Mesothelial cell of epicardium (in vitro differentiated cells): Measurements from ENCODE around the gene PDCD1LG2. TPM values are rescaled to one million over a fixed set of nuclear protein-coding genes. Genes with fewer than 3 reads are reported as not detected.

Experiments used
- DNase-seq, 2 experiments: peaks; one replicate each; pipeline ENCODE4 v3.0.0; 2021; ENCODE audit warnings: low spot score in 2 of 2; ENCODE audit not compliant: unreplicated experiment in 2 of 2
- H3K27ac Mint-ChIP-seq: 2 replicates; pipeline ENCODE4 v1.8.0; 2021; ENCODE audit warnings: mixed read lengths
- H3K27me3 Mint-ChIP-seq: 2 replicates; pipeline ENCODE4 v1.8.0; 2021; ENCODE audit warnings: low read depth, mixed read lengths
- H3K36me3 Mint-ChIP-seq: 2 replicates; pipeline ENCODE4 v1.8.0; 2021; ENCODE audit warnings: mixed read lengths
- H3K4me1 Mint-ChIP-seq: 2 replicates; pipeline ENCODE4 v1.8.0; 2021; ENCODE audit warnings: mixed read lengths
- H3K4me3 Mint-ChIP-seq: 2 replicates; pipeline ENCODE4 v1.8.0; 2021; ENCODE audit warnings: mild to moderate bottlenecking, moderate library complexity, mixed read lengths
- H3K9me3 Mint-ChIP-seq: 2 replicates; pipeline ENCODE4 v1.8.0; 2021; ENCODE audit warnings: mixed read lengths
- total RNA-seq: library from RNA; stranded (reverse); gene quantifications from 3 replicates; pipeline ENCODE4 v1.2.1, GENCODE V29; 2021
- TF ChIP-seq, protein P1 (sequence below): fragments of 200-600 bp; sonication (generic); IDR thresholded peaks from one replicate; pipeline ENCODE4 v1.5.0; 2021; ENCODE audit warnings: antibody characterized with exemption; ENCODE audit not compliant: unreplicated experiment

PDCD1LG2 gene
- total RNA-seq, 1 donor from 2014 or later = not detected

DNA sequence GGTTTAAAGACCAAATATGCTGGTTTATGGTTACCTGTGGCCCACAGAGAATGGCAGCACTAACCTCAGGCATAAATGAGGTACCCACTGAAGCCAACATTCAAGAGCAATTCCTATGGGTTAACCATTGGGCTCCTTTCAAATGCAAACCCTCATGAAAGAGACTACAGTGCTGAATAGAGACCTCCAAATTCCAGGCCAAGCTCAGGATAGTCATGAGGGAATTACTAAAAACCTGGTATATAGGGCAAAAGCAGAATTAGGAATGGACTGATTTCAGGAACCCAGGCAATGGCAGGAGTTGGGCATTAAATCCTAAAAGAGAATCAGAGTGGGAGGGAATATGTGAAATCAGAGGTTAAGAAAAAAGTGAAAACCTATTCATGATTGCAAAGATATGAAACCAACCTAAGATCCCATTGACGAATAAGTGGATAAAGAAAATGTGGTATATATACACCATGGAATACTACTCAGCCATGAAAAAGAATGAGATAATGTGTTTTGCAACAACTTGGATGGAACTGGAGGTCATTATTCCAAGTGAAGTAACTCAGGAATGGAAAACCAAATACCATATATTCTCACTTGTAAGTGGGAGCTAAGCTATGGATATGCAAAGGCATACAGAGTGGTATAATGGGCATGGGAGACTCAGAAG, 51.6 kb downstream of the PDCD1LG2 start:
- peaks cover 6% of the 10 kb centered on the region for H3K9me3 Mint-ChIP-seq
- no peaks in the 10 kb centered on the region for H3K27me3 Mint-ChIP-seq
- no peak for DNase-seq
- H3K4me3 Mint-ChIP-seq = no peak overlapping the region
- no peak overlapping the region for H3K27ac Mint-ChIP-seq
- peaks cover 8% of the 10 kb centered on the region for H3K4me1 Mint-ChIP-seq
- H3K36me3 Mint-ChIP-seq = no peaks in the 10 kb centered on the region
- TF ChIP-seq, protein P1, sequence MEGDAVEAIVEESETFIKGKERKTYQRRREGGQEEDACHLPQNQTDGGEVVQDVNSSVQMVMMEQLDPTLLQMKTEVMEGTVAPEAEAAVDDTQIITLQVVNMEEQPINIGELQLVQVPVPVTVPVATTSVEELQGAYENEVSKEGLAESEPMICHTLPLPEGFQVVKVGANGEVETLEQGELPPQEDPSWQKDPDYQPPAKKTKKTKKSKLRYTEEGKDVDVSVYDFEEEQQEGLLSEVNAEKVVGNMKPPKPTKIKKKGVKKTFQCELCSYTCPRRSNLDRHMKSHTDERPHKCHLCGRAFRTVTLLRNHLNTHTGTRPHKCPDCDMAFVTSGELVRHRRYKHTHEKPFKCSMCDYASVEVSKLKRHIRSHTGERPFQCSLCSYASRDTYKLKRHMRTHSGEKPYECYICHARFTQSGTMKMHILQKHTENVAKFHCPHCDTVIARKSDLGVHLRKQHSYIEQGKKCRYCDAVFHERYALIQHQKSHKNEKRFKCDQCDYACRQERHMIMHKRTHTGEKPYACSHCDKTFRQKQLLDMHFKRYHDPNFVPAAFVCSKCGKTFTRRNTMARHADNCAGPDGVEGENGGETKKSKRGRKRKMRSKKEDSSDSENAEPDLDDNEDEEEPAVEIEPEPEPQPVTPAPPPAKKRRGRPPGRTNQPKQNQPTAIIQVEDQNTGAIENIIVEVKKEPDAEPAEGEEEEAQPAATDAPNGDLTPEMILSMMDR = no peak

- TF ChIP-seq, protein P1 = no peak
- no peak overlapping the region for H3K27ac Mint-ChIP-seq
- H3K36me3 Mint-ChIP-seq = no peaks in the 10 kb centered on the region
- no peaks in the 10 kb centered on the region for H3K27me3 Mint-ChIP-seq
- no peak overlapping the region for H3K4me3 Mint-ChIP-seq
- no peak for DNase-seq
- H3K9me3 Mint-ChIP-seq = peaks cover 6% of the 10 kb centered on the region
- H3K4me1 Mint-ChIP-seq = peaks cover 8% of the 10 kb centered on the region
Measured at GRCh38 chr9:5562806-5563416, 52.6 kb downstream of the PDCD1LG2 start.

DNA sequence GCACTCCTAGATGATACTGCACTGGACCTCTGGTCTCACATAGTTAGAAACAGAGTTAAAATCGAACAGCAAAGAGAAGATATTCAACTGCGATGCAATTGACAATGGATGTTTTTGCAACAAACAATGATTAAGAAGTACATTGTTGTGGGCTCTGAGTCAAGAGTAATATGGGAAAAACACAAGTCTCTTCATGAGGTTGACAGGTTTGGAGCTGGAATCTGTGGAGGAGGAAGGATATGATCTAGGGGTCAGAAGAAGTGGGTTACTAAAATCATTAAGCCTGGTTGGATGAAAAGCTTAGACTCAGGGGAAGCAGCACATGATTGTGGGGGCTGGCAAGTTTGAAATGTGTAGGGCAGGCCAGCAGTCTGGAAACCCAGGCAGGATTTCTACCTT, 53.1 kb downstream of the PDCD1LG2 start:
- no peaks in the 10 kb centered on the region for H3K27me3 Mint-ChIP-seq
- H3K9me3 Mint-ChIP-seq = peaks cover 6% of the 10 kb centered on the region
- no peak for DNase-seq
- no peak overlapping the region for H3K4me3 Mint-ChIP-seq
- H3K36me3 Mint-ChIP-seq = no peaks in the 10 kb centered on the region
- H3K27ac Mint-ChIP-seq = no peak overlapping the region
- TF ChIP-seq, protein P1 = no peak
- H3K4me1 Mint-ChIP-seq = peaks cover 8% of the 10 kb centered on the region

- Mint-ChIP-seq H3K4me1 (peaks cover 8% of the 10 kb centered on the region), H3K36me3 (no peaks in the 10 kb centered on the region), H3K4me3 (no peak overlapping the region), H3K27ac (no peak overlapping the region), H3K9me3 (peaks cover 6% of the 10 kb centered on the region), H3K27me3 (no peaks in the 10 kb centered on the region)
- no peak for DNase-seq
- TF ChIP-seq, protein P1 = no peak
Measured at GRCh38 chr9:5563886-5564285, 53.6 kb downstream of the PDCD1LG2 start.

DNA sequence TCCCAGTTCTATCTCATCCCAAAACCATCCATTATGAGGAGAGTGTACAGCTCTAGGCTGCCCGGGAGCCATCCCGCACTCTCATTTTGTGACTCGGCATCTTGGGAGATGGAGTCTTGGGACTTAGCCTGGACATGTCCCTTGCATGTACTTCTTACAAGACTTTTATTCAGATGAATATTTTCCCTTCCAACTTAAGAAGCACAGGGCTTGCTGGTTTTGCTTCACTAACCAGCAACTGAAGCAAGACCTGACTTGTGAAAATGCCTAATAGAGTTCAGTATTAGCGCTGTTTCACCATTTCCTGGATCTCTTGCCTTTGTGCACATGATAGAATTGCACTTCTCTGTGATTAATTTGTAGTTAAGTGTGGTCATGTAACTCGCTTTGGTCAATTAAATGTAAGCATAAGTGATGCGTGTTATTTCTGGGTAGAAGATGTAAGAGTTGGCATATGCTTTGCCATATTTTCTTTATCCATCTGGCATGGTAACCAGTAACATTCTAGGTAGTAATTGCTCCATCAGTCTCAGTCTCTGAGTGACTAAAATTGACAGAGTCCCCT, 55.8 kb downstream of the PDCD1LG2 start:
- Mint-ChIP-seq H3K27me3 (no peaks in the 10 kb centered on the region), H3K4me3 (no peak overlapping the region), H3K36me3 (no peaks in the 10 kb centered on the region), H3K4me1 (peaks cover 8% of the 10 kb centered on the region), H3K27ac (no peak overlapping the region), H3K9me3 (peaks cover 6% of the 10 kb centered on the region)
- TF ChIP-seq, protein P1 = no peak
- no peak for DNase-seq
